CD1c-positive myeloid dendritic cell (primary cell): ENCODE measurements around the gene SMARCAD1.
A peak's percentile ranks its signal among the peaks of the same experiment; 100 is the strongest.
"Not testable (repeated sequence)": the region's sequence is repeated elsewhere in the genome, so short reads cannot be mapped to it uniquely, and the experiment has no call there.

Experiments used
- DNase-seq: peaks from one replicate; pipeline ENCODE4 v3.0.0-alpha.2; 2016; ENCODE audit errors: extremely low spot score

SMARCAD1 gene

GRCh38 chr4:94290245-94290644 is 82.6 kb downstream of the SMARCAD1 start:
- DNase-seq = no peak

GRCh38 chr4:94293981-94294380 is 86.3 kb downstream of the SMARCAD1 start:
- DNase-seq = not testable (repeated sequence)

GRCh38 chr4:94295473-94295872 is 87.8 kb downstream of the SMARCAD1 start:
- not testable (repeated sequence) for DNase-seq

- no peak for DNase-seq
These were observed 91.1 kb downstream of the SMARCAD1 start for GRCh38 chr4:94298725-94299252.

- DNase-seq = peak; percentile 20
These were observed 94.5 kb downstream of the SMARCAD1 start for GRCh38 chr4:94302191-94302590.

GRCh38 chr4:94304365-94304971 is 96.8 kb downstream of the SMARCAD1 start:
- peak; percentile 40 for DNase-seq

GRCh38 chr4:94305466-94306225 is 98.0 kb downstream of the SMARCAD1 start:
- DNase-seq = no peak

GRCh38 chr4:94306713-94307112 is 99.0 kb downstream of the SMARCAD1 start:
- no peak for DNase-seq

GRCh38 chr4:94307231-94307871 is 99.7 kb downstream of the SMARCAD1 start:
- DNase-seq = no peak

- not testable (repeated sequence) for DNase-seq
These were observed 112.3 kb downstream of the SMARCAD1 start for GRCh38 chr4:94319927-94320326.

GRCh38 chr4:94325835-94326234 is 118.2 kb downstream of the SMARCAD1 start:
- no peak for DNase-seq

- no peak for DNase-seq
These were observed 122.3 kb downstream of the SMARCAD1 start for GRCh38 chr4:94329933-94330332.

GRCh38 chr4:94332983-94333590 is 125.4 kb downstream of the SMARCAD1 start:
- DNase-seq = peak; percentile 20

GRCh38 chr4:94333866-94334265 is 126.2 kb downstream of the SMARCAD1 start:
- DNase-seq = no peak

GRCh38 chr4:94334476-94334875 is 126.8 kb downstream of the SMARCAD1 start:
- DNase-seq = no peak

- DNase-seq = no peak
These were observed 127.3 kb downstream of the SMARCAD1 start for GRCh38 chr4:94334962-94335361.

GRCh38 chr4:94336303-94336702 is 128.6 kb downstream of the SMARCAD1 start:
- DNase-seq = no peak

GRCh38 chr4:94336791-94337190 is 129.1 kb downstream of the SMARCAD1 start:
- DNase-seq = not testable (repeated sequence)

GRCh38 chr4:94338681-94339351 is 131.2 kb downstream of the SMARCAD1 start:
- DNase-seq = no peak

GRCh38 chr4:94339779-94340178 is 132.1 kb downstream of the SMARCAD1 start:
- peak; percentile 35 for DNase-seq
